HG02870 (cell line): ENCODE data around the gene CEP192.
"Not testable (repeated sequence)": the region's sequence is repeated elsewhere in the genome, so short reads cannot be mapped to it uniquely, and the experiment has no call there.

Experiments
- ATAC-seq: cut with Tn5 transposase; IDR thresholded peaks from one replicate; pipeline ENCODE4 v1.9.1; 2021; ENCODE audit warnings: mild to moderate bottlenecking, moderate library complexity; ENCODE audit not compliant: unreplicated experiment

The CEP192 gene

GRCh38 chr18:12990967-12991820 is at the start of gene CEP192:
Gene CEP192 (plus strand): TSS chr18:12991362. CDS start chr18:12999425, 8,063 bp downstream.
- peak; percentile 79 for ATAC-seq

DNA sequence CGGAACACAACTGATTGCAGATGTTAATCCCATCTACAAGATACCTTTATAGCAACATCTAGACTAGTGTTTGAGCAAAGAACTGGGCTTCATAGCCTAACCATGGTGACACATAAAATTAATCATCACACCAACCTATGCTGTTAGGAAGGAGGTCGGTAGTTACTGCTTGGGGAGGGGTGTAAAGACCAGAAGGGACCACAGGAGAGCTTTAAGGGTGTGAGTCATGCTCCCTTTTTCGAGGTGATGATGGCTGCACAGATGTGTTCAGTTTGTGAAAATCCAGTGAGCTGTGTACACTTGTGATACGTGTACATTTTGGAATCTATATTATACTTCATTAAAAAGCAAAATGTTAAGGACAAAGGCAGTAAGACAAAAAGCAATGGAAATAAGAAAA is 47.9 kb upstream of the CEP192 start:
- no peak for ATAC-seq

DNA sequence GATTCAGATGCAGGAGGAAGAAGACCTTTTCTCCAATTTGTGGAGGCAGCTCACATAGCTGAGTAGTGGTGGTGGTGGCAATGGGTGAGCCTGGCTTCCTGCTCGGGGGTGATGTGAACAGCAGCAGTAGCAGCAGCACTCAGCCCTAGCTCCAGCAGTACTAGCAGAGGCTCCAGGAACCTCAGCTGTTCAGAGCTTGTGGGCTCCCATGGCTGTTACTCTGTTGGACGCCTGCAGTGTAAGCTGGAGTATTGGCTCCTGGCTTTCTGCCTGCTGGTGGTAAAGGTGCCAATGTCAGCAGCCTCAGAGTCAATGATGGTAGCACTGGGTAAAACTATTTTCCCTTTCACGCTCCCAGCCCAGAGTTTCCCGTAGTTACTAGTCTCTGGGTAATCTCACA is 46.5 kb upstream of the CEP192 start:
- no peak for ATAC-seq

DNA sequence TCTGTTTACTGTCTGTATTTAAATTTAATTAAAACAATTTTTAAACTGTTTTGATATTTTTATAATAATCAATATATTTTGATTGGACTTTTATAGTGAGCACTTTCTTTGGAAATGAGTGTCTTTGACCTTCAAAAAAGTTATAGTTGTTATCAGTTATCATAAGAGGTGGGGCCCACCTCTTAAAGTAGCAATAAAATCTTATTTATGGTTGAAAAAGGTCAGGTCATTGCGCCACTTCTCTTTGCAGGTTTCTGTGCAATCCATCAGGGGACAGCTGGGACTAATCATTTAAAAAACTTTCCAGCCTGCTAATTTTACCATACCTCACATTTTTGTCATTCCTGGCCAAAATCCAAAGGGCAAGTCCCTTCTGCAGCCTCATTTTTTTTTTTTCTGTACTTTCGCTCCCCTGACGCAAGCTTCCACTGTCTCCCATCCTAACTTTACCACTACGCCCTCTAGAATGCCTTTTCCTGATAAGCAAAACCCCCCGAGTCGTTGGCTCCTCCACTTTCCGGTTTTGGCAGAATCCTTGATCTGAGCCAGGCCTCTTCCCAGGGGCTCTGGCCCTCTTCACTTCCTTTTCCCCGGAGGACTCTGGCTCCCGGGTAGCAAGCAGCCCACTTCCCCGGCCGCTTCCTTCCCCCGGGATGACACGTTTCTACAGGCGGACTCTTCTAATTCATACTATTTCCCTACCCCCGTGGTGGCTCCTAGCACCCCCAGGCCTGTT is 44.4 kb upstream of the CEP192 start:
- peak; percentile 2 for ATAC-seq

GRCh38 chr18:12947285-12948049 is 43.7 kb upstream of the CEP192 start, which contains the start of gene SEH1L:
Gene SEH1L (plus strand): TSS chr18:12948011. CDS start chr18:12948122, 111 bp downstream.
- peak; percentile 72 for ATAC-seq

DNA sequence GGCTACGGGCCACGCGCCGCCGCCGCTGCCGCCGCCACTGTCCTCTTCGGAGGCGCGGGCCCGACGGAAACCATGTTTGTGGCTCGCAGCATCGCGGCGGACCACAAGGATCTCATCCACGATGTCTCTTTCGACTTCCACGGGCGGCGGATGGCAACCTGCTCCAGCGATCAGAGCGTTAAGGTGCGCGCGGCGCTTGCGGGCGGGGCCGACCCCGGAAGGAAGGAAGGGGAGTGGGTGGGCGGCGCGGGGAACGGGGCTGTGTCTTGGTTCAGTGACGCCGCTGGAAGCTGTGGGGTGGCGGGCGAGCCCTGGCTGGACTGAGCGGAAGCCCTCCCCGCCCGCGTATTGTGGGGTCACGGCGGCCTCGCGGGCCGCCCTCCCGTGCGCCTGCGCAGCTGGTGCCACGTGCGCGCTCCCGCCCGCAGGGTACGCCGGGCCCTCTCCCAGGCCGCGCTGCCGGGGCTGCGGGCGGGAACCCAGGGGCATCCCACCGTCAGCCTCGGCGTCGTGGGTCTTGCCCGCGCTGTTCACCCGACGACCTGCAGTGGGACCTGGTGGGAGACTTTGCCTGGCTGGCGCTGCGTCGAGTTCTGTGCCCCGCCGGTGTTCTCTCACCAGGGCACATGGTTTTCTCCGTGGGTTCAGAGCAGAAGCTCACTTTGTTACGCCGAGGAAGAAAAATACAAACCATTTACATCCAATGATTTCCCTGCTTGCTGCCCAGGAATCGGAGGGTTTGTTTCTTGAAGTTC is 42.9 kb upstream of the CEP192 start:
- ATAC-seq: peak; percentile 67

GRCh38 chr18:12958478-12958877 is 32.7 kb upstream of the CEP192 start:
- ATAC-seq: no peak

GRCh38 chr18:12960395-12960794 is 30.8 kb upstream of the CEP192 start:
- no peak for ATAC-seq

GRCh38 chr18:12960853-12961397 is 30.2 kb upstream of the CEP192 start:
- no peak for ATAC-seq

DNA sequence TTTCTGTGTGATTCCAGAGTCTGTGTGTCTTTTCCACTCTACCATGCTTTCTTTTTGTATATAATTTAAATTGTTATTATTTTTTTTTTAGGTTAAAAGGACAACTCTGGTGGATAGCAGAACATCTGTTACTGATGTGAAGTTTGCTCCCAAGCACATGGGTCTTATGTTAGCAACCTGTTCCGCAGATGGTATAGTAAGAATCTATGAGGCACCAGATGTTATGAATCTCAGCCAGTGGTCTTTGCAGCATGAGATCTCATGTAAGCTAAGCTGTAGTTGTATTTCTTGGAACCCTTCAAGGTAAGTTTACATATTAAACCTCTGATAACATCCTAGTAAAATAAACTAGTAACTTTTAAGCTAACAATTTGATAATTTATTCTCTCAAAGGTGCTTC is 28.1 kb upstream of the CEP192 start:
- ATAC-seq: no peak

DNA sequence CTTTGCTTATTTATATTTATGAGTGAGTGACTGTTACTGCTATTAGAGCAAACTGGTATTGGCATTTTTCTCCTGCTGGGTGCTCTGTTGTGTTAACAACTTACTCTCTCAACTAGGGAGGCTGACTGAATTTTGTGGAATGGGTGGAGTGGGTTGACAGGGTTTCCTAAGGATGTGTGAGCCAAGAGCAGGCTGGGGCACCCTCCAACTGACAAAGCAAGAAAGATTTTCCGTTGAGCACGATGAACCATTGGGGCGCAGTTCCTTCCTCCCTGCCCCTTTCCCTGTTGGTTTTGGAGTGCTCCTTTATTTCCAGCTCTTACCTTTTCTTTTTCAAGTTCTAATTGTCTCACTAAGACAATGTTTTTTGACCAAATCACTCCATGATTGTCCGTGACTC is 23.0 kb upstream of the CEP192 start:
- ATAC-seq: no peak

DNA sequence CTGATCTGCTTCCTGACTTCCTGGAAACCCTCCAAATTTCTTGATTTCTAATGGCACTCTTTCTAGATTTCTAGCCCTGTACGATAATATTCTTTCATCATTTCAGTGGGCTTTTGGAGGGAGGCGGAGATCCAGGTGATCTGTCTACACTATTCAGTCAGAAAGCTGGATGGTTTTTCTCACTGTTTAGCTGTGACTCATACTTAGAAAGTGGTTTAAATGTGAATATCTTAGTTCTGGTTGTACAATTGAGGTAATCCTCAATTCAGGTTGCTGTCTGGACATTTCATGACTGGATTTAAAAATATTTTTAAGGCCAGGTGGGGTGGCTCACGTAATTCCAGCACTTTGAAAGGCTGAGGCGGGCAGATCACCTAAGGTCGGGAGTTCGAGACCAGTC is 22.5 kb upstream of the CEP192 start:
- no peak for ATAC-seq

- no peak for ATAC-seq
Measured at GRCh38 chr18:12973562-12974213, 17.5 kb upstream of the CEP192 start.

GRCh38 chr18:12975488-12975887 is 15.7 kb upstream of the CEP192 start:
- no peak for ATAC-seq

DNA sequence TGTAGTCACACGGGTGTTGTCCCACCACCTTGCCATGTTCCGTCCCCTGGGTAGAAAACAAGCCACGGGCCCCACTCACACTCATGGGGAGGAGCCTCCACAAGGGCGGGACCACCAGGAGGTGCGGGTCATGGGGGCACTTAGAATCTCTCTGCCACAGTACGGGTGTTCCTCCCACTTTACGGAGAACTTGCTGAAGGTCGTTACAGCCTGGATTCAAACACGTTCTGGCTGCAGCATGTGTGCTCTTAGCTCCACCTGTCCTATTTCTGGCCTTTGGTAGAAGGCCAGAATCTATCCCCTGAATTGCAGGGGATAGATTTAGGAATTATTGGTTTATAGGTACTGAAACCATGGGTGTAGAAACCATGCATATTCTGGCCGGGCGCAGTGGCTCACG is 14.9 kb upstream of the CEP192 start:
- ATAC-seq: no peak

DNA sequence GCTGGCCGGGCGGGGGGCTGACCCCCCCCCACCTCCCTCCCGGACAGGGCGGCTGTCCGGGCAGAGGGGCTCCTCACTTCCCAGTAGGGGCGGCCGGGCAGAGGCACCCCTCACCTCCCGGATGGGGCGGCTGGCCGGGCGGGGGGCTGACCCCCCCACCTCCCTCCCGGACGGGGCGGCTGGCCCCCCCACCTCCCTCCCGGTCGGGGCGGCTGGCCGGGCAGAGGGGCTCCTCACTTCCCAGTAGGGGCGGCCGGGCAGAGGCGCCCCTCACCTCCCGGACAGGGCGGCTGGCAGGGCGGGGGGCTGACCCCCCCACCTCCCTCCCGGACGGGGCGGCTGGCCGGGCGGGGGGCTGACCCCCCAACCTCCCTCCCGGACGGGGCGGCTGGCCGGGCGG is 11.1 kb upstream of the CEP192 start:
- not testable (repeated sequence) for ATAC-seq

GRCh38 chr18:12989397-12990122 is 1.6 kb upstream of the CEP192 start:
- no peak for ATAC-seq

DNA sequence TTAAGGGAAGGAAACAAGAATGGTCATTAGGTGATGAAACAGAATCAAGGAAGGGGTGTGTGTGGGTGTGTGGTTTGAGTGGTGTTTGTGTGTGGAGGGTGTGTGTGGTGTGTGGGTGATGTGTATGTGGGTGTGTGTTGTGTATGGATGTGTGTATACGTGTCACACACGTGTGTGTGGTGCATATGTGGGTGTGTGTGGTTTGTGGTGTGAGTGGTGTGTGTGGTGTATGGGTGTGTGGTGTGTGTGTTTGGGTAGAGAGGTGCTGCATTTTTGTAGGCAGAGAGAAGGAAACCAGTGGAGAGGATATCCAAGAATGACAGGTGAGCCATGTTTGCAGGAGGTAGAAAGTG is 1.1 kb upstream of the CEP192 start:
- no peak for ATAC-seq

GRCh38 chr18:12990641-12990966 is 558 bp upstream of the CEP192 start:
- ATAC-seq: peak; percentile 3
